NCI-H1417 (cell line): ENCODE data around the gene RACK1.
"Not testable (repeated sequence)": the region's sequence is repeated elsewhere in the genome, so short reads cannot be mapped to it uniquely, and the experiment has no call there.

Experiments used
- DNase-seq, 3 experiments: peaks; one replicate each; lab custom pipeline; 2025; lab: John Stamatoyannopoulos, UW

The RACK1 gene

DNA sequence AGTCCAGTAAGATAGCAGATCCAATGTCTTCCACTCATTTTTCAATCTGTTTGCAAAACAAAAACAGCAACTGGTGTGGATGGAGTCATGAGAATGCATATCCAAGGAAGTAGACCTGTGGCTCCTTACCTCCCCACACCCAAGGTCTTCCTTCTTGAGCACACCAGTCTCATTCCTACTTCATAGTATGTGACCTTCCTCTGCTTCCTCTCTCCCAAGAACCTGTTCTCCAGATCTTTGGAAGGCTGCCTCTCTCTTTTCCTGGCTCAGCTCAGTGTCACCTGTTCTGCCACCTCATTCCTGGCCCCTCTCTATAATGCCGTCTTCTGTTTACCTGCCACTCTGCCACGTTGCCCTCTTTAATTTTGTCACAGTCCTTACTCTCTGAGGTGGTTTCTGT, 30.8 kb downstream of the RACK1 start:
- no peak for DNase-seq

- DNase-seq: no peak
Observed at GRCh38 chr5:181212080-181212479, 31.6 kb downstream of the RACK1 start.

- DNase-seq: no peak
Observed at GRCh38 chr5:181211208-181211607, 32.5 kb downstream of the RACK1 start.

GRCh38 chr5:181210698-181211097, 33.0 kb downstream of the RACK1 start:
- DNase-seq: not testable (repeated sequence)

DNA sequence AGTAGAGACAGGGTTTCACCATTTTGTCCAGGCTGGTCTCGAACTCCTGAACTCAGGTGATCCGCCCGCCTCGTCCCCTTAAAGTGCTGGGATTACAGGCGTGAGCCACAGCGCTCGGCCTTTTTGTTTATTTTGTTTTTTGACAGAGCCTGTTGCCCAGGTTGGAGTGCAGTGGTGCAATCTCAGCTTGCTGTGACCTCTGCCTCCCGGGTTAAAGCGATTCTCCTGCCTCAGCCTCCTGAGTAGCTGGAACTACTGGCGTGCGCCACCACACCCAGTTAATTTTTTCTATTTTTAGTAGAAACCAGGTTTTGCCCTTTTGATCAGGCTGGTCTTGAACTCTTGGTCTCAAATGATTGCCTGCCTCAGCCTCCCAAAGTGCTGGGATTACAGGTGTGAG, 33.6 kb downstream of the RACK1 start:
- not testable (repeated sequence) for DNase-seq

DNA sequence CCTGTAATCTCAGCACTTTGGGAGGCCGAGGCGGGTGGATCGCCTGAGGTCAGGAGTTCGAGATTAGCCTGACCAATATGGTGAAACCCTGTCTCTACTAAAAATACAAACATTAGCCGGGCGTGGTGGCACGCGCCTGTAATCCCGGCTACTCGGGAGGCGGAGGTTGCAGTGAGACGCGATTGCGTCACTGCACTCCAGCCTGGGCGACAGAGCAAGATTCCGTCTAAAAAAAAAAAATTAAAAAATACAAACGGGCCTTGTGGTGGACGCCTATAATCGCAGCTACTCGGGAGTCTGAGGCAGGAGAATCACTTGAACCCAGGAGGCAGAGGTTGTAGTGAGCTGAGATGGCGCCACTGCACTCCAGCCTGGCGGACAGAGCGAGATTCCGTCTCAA, 34.7 kb downstream of the RACK1 start:
- not testable (repeated sequence) for DNase-seq

- no peak for DNase-seq
Observed at GRCh38 chr5:181207960-181208253, 35.8 kb downstream of the RACK1 start.

DNA sequence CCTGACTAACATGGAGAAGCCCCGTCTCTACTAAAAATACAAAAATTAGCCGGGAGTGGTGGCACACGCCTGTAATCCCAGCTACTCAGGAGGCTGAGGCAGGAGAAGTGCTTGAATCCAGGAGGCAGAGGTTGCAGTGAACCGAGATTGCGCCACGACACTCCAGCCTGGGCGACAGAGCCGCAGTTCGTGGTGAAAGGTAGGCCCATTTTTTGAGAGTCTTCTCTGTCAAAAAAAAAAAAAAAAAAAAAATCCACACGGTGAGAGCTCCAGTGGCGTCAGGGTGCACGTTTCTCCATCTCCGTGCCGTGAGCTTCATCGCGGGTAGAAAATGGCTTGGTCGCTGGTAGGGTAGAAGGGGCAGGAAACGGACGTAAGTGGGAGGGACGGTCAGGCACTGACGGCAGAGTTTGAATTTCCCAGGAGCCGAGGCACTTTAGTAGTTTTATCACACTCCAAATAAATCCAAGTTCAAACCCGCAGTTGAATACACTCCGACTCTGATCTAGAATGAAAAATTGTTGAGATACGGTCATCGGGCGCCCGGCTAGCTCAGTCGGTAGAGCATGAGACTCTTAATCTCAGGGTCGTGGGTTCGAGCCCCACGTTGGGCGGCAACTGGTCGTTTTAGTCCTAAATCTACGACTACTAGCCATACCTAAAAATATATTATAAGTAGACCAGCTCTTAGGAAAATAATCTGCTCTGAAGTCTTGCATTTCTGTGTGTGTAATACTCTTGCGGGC, 36.3 kb downstream of the RACK1 start:
- no peak for DNase-seq

GRCh38 chr5:181205761-181206649, 37.7 kb downstream of the RACK1 start:
- DNase-seq: no peak

GRCh38 chr5:181204826-181205760, 38.6 kb downstream of the RACK1 start, which contains the start of gene TRIM7:
Gene TRIM7, minus strand, starts transcription at chr5:181205196. Its CDS starts 86 bp downstream, at chr5:181205110.
- DNase-seq: no peak

DNA sequence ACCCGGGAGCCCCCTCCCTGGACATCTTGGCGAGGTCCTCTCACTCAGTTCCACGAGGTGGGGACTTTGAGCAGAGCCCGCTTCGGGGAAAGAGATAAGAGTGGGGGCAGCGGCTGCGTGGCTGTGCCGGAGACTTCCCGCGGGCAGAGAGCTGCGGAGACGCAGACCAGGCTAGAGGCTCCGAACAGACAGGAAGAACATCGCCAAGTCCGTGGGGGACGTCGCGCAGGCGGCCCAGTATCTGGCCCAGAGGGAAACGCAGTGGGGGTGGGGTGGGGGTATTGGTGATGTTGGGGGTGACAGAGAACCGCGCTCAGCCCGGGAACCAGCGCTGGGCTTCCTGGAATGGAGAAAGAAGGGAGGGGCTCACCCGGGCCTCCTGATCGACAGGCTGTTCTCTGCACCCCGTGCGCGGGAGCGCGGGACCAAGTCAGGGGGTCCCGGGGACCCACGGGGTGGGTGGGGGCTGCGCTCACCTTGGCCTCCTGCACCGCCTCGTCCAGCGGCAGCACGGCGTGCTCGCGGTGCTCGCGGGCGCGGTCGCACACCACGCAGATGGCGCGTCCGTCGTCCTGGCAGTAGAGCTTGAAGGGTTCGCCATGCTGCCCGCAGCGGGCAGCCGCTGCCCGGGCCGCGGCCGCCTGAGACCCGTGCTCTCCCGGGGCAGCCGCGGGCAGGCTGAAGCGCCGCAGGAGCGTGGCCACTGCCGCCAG, 39.4 kb downstream of the RACK1 start:
- no peak for DNase-seq

DNA sequence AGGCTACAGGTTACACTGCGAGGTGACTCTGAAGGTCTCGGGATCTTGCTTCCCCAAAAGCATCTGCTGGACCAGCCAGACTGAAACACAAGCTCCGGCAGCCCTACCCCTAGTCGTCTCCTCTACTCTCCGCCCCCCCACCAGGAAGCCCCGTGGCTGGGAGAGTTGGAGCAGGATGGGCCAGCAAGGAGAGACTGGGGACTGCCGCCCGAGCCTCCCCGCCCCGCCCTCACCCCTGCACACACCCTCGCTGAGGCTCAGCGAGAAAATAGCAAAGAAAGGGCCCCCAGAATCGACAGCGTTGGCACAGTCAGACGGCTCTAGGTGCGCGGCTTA, 40.0 kb downstream of the RACK1 start:
- no peak for DNase-seq

GRCh38 chr5:181203093-181203711, 40.5 kb downstream of the RACK1 start:
- DNase-seq: no peak

DNA sequence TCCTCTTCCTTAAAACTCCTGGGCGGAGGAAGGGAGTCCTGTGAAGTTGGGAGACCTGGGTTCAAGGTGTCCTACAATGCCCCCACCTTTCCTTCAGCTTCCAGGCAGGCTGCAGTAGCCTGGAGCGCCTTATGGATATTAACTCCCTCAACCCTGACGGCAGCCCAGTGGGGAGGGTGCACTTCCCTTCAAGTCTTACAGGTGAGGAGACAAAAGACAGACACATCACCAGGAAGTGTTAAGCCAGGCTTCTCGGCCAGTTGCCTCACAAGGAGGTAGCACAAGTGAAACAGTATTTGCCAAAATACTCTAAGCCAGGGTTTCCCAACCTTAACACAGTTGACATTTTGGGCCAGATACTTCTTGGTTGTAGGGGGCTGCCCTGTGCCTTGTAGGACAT, 42.9 kb downstream of the RACK1 start:
- DNase-seq: no peak

- DNase-seq: no peak
Observed at GRCh38 chr5:181199881-181200638, 43.6 kb downstream of the RACK1 start.

GRCh38 chr5:181198905-181199519, 44.7 kb downstream of the RACK1 start:
- no peak for DNase-seq

GRCh38 chr5:181198106-181198685, 45.5 kb downstream of the RACK1 start:
- DNase-seq: no peak

DNA sequence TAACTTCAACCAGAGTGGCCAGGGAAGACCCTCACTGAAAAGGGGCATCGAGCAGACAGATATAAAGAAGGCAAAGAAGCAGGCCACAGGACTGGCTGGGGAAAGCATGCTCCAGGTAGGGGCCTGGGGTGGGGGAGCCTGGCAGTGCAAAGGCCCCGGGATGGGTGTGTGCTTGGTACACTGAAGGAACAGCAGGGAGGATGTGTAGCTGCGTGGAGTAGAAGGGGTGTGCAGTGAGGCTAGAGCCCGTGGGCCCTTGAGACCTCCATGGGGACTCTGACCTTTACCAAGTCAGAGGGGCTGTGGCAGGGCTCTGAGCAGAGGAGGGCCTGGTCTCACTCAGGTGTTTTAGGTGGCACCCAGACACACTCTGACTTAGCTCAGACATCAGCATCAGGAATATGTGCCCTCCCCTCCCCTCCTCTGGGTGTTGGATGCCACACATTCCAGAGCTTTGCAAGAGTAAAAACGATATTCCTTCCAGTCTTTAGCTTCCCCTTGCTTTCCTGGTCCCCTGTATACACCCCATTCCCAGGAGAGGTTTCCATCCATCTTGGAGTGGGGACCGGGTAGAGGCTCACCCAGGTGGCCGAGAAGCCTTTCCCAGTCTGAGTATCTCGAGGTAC, 46.3 kb downstream of the RACK1 start:
- no peak for DNase-seq

DNA sequence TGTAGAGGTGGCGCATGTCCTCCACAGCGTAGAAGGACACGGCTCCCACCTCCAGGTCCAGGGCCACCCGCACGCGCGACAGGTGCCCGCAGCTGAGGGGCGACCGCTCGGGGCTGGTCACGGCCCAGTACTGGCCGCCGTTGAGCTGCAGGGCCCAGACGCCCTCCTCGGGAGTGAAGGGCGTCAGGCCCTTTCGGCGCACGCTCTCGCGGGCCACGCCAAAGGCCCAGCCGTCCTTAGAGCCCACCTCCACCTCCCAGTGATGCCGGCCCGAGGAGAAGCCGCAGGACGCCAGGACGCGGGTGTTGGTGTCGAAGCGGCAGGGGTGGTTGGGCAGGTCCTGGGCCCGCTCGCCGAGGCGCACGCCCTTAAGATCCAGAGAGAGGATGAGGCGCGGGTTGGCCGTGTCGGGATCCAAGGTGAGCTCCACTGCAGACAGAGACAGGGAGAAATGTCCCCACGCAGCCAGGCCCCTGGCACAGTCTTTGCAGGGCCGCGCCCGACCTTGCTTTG, 48.4 kb downstream of the RACK1 start:
- DNase-seq: no peak
